Left hindlimb (tissue), 1 donor: ENCODE results near the gene FSHR.

Experiments
- DNase-seq: peaks from one replicate; pipeline ENCODE4 v3.0.0-alpha.2; 2018

Gene FSHR

GRCh38 chr2:49154140-49154539 is at the start of gene FSHR:
Gene FSHR, minus strand, starts transcription at chr2:49154515. Its CDS starts 98 bp downstream, at chr2:49154417.
- no peak for DNase-seq

- DNase-seq = no peak
Observed at GRCh38 chr2:49199266-49199665, 45.0 kb upstream of the FSHR start.

- DNase-seq = no peak
Observed at GRCh38 chr2:49194701-49195100, 40.4 kb upstream of the FSHR start.

GRCh38 chr2:49192036-49192435 is 37.7 kb upstream of the FSHR start:
- DNase-seq = no peak

- no peak for DNase-seq
Observed at GRCh38 chr2:49189512-49190225, 35.4 kb upstream of the FSHR start.

- no peak for DNase-seq
Observed at GRCh38 chr2:49186050-49186648, 31.8 kb upstream of the FSHR start.

GRCh38 chr2:49178656-49179055 is 24.3 kb upstream of the FSHR start:
- no peak for DNase-seq

- DNase-seq = no peak
Observed at GRCh38 chr2:49177194-49177593, 22.9 kb upstream of the FSHR start.

GRCh38 chr2:49175831-49176230 is 21.5 kb upstream of the FSHR start:
- no peak for DNase-seq

- DNase-seq = no peak
Observed at GRCh38 chr2:49174750-49175149, 20.4 kb upstream of the FSHR start.

GRCh38 chr2:49167131-49167530 is 12.8 kb upstream of the FSHR start:
- DNase-seq = no peak

- DNase-seq = no peak
Observed at GRCh38 chr2:49165662-49166061, 11.3 kb upstream of the FSHR start.

- no peak for DNase-seq
Observed at GRCh38 chr2:49164729-49165128, 10.4 kb upstream of the FSHR start.

GRCh38 chr2:49162151-49162550 is 7.8 kb upstream of the FSHR start:
- DNase-seq = no peak

- DNase-seq = no peak
Observed at GRCh38 chr2:49154891-49155290, 576 bp upstream of the FSHR start.

GRCh38 chr2:49153252-49153651 is 1.1 kb downstream of the FSHR start:
- no peak for DNase-seq

GRCh38 chr2:49152824-49153223 is 1.5 kb downstream of the FSHR start:
- no peak for DNase-seq

GRCh38 chr2:49146401-49146800 is 7.9 kb downstream of the FSHR start:
- DNase-seq = no peak

GRCh38 chr2:49131801-49132200 is 22.5 kb downstream of the FSHR start:
- no peak for DNase-seq

GRCh38 chr2:49129034-49129433 is 25.3 kb downstream of the FSHR start:
- no peak for DNase-seq

GRCh38 chr2:49123600-49123999 is 30.7 kb downstream of the FSHR start:
- no peak for DNase-seq

GRCh38 chr2:49122107-49122506 is 32.2 kb downstream of the FSHR start:
- DNase-seq = no peak

- DNase-seq = no peak
Observed at GRCh38 chr2:49113046-49113445, 41.3 kb downstream of the FSHR start.

GRCh38 chr2:49111456-49111855 is 42.9 kb downstream of the FSHR start:
- DNase-seq = no peak

- DNase-seq = no peak
Observed at GRCh38 chr2:49111006-49111405, 43.3 kb downstream of the FSHR start.
